Activated CD4-positive, alpha-beta T cell treated with anti-CD3 and anti-CD28 coated beads for 4 hours (primary cell): ENCODE results near the gene APOA4.
"Not testable (repeated sequence)": the region's sequence is repeated elsewhere in the genome, so short reads cannot be mapped to it uniquely, and the experiment has no call there.

ENCODE experiments used
- DNase-seq, 2 donors: peaks; one replicate each; pipeline ENCODE4 v3.0.0-alpha.2; 2020

Gene APOA4

DNA sequence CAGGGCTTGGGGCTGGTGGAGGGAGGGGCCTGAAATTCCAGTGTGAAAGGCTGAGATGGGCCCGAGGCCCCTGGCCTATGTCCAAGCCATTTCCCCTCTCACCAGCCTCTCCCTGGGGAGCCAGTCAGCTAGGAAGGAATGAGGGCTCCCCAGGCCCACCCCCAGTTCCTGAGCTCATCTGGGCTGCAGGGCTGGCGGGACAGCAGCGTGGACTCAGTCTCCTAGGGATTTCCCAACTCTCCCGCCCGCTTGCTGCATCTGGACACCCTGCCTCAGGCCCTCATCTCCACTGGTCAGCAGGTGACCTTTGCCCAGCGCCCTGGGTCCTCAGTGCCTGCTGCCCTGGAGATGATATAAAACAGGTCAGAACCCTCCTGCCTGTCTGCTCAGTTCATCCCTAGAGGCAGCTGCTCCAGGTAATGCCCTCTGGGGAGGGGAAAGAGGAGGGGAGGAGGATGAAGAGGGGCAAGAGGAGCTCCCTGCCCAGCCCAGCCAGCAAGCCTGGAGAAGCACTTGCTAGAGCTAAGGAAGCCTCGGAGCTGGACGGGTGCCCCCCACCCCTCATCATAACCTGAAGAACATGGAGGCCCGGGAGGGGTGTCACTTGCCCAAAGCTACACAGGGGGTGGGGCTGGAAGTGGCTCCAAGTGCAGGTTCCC lies 6.5 kb upstream of the APOA4 start, which contains the start of gene APOC3:
Gene APOC3, plus strand, starts transcription at position 383 of the 659 bp plus-strand sequence. CDS start 676 bp downstream, outside the sequence.
- DNase-seq = no peak

DNA sequence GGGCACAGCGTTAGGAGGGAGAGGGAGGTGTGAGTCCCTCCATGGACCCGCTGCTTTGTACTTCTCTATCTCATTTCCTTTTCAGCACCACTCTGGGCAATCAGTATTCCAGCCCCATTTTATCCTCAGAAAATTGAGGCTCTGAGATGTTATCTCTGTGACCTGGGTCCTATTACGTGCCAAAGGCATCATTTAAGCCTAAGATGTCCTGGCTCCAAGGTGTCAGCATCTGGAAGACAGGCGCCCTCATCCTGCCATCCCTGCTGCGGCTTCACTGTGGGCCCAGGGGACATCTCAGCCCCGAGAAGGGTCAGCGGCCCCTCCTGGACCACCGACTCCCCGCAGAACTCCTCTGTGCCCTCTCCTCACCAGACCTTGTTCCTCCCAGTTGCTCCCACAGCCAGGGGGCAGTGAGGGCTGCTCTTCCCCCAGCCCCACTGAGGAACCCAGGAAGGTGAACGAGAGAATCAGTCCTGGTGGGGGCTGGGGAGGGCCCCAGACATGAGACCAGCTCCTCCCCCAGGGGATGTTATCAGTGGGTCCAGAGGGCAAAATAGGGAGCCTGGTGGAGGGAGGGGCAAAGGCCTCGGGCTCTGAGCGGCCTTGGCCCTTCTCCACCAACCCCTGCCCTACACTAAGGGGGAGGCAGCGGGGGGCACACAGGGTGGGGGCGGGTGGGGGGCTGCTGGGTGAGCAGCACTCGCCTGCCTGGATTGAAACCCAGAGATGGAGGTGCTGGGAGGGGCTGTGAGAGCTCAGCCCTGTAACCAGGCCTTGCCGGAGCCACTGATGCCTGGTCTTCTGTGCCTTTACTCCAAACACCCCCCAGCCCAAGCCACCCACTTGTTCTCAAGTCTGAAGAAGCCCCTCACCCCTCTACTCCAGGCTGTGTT lies 5.8 kb upstream of the APOA4 start:
- no peak for DNase-seq

DNA sequence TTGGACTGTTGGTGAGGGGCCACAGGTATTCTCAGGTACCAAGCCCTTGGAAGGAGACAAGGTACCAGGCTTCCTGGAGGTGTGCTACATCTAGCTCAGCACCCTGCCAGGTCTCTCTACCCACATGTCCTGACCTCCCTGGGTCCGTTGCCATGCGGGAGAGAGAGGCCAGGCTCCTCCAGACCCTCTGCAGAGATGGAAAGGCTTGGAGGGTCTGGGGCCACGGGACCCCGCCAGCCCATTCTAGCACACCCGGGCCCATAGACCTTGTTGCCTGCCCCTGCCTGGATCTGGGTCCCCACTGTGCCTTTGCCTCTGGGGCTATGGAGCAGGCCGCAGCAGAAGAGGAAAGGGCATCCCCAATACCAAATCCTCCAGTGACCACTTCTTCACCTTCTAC lies 4.4 kb upstream of the APOA4 start:
- no peak for DNase-seq

DNA sequence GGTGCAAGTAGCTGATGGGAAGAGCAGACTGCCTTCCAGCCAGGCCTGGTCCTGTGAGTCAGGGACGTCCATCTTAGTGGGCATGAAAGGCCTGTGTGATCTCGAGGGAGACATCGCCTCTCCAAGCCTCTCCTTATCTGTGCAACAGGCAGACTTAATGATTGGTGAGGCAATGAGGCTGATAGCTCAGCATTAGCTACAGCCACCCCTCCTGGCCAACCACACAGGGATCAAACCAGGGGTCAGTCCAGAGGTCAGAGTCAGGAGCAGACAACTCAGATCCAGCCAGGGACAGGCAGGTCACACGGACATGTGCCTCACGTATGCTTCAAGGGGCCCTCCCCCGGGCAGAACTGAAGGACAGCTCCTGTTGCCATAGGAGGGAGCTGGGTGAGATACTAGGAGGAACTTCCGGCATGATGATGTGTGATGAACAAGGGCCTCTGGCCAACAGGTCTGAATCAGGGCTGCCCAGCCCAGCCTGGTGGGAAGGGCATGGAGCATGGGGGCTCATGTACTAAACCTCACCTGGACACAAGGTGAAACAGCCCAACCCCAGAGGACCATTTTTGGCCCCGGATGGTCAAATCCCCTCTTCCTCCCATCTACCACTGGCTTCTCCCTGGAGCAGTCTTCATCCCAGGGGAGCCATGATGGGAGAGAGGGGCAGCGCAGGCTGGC lies 3.8 kb upstream of the APOA4 start:
- DNase-seq = no peak

DNA sequence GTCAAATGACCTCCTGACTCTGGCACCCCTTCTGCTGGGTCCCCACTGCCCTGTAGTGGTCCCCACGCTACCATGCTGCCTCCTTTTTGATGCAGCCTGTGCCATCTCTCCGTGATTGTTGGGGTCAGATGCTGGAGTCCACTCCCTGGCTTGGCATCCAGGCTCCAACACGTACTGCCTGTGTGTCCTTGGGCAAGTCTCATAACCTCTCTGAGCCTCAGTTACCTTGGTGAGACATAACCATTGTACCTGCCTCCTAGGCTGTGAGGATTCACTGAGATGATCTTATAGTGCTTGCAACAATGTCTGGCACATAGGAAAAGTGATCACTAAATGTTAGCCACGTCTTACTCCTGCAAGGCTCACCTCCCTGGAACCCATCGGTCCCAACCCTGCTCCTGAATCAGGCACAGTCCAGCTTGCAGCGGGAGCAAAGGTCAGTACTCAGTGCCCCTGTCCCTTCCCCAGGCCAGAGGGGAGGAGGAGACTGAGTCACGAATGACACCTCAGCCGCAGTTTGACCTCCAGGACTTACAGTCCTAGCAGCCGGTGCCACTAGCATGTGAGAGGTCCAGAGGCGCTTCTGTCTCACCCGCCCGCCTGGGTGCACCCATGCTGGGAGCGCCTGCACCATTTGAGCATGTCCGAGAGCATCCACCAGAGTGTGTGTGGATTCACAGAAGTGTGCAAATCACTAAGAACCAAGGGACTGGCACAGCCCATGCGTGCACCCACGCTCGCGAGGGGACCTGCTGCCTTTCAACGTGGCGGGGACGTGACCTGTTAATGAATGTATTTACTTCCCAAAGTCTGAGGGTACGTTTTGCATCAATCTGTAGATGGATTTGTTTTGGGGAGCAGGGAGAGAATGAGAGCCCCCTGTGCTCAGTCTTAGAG lies 3.0 kb upstream of the APOA4 start:
- no peak for DNase-seq

DNA sequence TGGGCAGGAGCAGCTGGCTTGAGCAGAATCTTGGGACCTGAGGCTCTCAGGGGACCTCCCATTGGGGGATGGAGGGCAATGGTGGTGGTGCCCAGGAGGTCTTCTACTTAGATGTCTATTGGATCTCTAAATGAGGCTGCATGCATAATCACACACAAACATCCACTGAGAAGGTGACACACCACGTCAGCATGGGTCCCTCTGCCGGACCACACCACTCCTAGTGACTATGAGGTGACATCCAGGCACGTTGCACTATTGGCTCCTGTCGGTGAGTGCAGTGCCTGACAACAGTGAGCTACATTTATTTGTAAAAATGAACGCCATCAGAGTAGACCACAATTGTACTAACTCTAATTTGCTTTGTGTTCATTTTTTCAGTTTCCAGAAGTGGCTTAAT lies 2.3 kb upstream of the APOA4 start:
- no peak for DNase-seq

DNA sequence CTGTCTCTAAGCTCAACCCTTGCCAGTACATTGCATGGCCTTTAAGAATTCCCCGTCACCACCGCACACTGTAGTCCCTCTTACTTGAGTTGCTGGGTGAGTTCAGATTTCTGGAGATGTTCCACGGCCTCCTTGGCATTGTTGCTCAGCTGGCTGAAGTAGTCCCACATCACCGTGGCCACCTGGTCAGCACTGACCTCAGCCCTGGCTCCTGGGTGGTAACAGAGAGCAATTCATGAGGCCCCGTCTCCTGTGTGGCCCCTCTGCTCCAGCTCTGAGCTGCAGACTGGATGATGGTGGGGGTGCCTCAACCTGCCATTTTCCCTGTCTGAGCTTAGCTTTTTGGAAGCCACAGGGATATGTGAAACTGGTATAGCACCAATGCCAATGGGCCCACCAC lies 529 bp downstream of the APOA4 start:
- DNase-seq = no peak

DNA sequence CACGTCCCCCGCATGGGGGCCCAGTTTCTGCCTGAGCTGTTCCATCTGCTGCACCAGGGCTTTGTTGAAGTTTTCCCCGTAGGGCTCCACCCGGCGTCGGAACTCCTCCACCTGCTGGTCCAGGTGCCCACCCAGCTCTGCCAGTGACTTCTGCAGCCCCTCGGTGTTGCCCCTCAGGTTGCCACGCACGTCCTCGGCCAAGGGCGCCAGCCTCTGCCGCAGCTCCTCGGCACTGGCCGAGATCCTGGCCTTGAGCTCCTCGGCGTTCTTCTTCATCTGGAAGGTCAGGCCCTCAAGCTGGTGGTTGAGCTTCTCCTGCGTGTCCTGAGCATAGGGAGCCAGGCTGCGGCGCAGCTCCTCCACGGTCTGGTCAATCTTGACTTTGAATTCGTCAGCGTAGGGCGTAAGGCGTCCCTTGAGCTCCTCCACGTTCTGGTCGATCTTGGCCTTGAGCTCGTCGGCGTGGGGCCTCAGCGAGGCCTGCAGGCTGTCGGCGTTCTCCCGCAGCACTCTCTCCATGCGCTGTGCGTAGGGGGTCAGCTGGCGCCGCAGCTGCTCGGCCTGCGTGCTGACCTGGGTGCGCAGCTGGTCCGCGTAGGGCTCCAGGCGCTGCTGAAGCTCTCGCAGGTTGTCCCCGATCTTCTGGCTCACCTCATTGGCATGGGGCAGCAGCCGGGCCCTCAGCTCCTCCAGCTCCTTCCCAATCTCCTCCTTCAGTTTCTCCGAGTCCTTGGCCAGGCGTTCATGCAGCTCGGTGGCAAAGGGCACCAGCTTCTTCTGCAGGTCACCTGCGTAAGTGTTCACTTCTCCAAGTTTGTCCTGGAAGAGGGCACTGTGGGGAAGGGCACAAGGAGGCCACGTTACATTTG lies 1.8 kb downstream of the APOA4 start:
- DNase-seq = no peak

DNA sequence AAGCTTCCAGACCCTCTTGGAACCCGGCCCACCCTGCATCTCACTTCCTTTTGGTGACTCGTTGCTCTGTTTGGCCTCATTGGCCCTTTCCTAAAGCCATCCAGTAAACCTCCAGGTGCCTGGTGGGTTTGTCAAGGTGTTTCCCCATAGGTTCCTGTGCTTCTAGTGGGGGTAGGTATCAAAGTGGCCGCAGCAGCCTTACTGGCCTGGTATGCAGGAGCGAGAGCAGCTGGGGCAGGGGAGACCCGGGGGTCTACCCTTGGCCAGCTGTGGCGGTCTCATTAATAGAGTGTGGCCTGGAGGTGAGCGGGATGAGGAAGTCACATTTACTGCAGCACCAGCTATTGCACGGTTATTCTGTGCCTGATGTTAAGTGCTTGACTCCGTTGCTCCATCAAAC lies 4.1 kb downstream of the APOA4 start:
- DNase-seq = no peak

DNA sequence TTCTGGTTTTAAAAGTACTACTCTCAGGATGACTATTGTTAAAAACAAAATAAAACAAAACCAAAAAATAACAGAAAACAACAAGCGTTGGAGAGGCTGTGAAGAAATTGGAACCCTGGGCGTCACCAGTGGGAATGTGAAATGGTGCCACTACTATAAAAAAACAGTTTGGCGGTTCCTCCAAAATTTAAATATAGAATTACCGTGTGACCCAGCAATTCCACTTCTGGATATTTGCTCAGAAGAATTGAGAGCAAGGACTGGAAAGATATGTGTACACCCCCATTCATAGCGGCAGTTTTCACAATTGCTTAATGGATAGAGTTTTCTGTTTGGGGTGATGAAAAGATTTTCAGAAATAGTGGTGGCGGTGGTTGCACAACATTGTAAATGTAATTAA lies 8.6 kb downstream of the APOA4 start:
- DNase-seq = no peak

DNA sequence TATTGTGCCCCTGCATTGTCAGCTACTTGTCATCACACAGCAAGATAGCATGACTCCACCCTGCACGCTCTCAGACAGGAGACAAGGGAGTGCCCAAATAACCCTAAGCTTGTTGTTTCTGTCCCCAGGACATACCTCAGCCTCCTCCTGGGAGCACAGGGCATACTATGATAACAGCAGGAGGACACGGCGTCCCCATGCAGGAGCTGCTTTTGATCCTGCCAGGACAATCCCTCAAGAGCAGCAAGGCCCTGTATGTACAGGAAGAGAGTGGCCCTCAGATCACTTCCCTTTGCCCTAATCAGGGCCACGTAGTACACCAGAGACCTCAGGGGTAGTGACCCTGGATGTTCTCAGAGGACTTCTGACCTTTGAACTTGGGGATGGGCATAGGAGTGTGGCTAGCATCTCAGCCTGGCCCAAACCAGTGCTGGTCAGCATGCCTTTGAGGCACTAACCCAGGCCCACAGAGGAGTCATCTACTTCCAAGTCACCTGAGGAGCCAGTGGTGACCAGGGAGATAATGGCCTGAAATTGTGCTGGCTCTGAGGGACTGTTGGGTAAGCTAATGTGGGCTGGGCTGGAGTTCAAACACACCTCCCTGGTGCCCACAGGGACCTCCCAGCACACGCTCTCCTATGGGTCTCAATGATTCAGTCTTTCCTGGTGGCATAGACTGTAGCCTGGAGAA lies 9.2 kb downstream of the APOA4 start:
- DNase-seq = no peak

DNA sequence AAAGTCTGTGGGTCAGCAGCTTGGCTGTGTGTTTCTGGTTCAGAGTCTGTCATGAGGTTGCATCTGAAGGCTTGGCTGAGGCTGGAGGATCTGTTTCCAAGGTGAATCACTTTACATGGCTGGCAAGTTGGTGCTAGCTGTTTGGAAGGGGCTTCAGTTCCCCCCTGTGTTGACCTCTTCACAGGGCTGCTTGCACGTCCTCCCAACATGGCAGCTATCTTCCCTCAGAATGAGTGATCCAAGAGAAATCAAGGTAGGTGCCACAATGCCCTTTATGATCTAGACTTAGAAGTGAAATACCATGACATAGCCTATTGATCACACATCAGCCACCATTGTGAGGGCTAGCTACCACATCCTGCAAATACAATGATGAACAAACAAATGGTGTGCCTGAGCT lies 9.9 kb downstream of the APOA4 start:
- DNase-seq = no peak

DNA sequence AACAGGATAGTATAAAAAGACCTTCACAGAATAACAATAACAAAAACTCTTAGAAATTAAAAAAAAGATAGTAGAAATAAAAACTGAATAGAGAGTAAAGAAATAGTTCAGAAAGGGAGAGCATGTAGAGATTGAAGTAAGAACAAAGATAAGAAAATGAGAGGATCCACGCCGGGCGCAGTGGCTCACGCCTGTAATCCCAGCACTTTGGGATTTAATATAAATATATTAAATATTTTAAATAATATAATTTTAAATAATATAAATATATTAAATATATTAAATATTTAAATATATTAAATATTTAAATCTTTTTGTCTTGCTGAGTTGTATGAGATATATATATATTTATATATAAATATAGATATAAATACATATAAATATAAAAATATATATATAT lies 11.0 kb downstream of the APOA4 start:
- DNase-seq = no peak

DNA sequence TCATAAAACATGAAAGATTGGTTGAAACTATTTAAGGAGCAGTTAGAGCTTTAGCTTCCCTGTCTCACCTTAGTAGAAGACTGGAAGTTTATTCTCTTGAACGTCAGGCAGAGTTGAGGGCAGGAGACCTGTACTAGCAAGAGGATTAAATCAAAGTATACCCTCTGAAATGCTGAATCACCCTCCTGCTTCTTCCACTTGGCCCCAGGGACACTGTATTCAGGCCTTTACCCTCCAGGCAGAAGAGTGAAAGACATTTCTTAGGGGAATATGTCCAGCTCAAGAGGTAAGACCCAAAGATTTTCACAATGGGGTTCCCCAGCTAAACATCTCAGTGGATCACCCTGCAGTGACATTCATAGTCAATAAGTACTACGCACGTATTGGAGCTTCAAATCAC lies 11.9 kb downstream of the APOA4 start:
- no peak for DNase-seq

DNA sequence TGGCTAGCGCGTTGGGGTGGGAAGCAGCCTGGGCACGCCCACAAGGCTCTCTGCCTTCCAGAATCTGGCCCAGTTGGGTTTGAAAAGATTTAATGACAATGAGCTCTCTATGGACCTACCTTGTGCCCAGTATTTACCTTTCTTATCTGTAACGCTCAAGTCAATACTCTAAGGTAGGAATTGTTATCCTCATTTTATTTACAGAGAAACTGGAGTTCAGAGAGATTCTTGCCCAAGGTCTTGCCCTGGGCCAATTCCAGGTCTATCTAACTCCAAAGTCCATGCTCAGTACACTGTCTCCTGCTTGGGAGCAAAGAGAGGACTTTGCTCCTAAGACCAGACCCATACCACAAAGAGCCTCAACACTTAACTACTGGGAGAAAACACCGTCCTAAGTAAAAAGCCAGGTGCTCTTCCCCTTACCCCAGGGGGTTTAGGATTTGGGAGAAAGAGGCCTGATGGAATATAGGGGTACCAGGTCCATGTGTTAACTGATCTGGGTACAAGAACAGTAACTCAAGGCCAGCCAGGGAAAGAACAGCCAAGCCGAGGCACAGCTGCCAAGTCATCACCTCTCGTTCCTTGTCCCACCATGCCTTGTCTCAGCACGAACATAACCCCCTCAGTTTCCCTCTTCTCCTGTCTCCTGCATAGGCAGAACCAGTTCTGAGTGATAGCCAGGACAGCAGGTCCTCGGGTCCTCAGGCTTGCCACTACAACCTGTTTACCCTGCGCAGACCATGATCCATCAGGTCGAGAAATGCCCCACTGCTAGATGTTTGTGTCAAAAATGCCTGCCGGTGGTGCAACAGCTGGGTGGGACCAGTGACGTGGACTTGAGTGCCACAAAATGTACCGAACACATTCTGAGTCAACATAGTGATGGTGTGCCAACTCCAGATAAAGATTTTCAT lies 14.6 kb downstream of the APOA4 start:
- no peak for DNase-seq

DNA sequence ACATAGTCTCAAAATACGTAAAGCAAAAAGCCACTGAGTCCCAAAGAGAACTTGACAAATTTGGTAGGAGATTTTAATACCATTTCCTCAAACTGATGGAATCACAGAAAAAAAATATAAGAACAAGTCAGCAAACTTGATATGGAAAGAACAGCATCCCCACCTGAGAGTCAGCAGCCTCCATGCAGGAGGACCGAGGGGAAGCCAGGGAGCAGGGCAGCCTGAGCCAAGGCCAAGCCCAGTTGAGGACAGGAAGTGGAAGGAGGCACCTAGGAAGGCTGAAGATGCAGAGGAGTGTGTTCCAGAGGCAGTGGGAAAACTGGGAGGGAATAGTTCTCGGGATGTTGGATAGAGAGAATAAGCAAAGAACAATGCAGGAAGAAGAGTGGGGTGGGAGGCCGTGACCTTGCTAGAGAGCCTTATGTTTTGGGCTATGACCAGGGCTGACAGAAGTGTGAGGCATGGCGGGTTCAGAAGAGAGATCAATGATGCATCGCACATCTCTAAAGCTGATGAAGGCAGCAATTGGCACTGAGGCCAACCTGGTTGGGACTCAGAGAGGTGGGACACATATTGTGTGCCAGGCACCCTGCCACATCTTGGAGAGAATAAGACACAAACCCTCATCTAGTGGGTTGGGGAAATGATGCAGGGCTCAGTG lies 15.4 kb downstream of the APOA4 start:
- DNase-seq = no peak

DNA sequence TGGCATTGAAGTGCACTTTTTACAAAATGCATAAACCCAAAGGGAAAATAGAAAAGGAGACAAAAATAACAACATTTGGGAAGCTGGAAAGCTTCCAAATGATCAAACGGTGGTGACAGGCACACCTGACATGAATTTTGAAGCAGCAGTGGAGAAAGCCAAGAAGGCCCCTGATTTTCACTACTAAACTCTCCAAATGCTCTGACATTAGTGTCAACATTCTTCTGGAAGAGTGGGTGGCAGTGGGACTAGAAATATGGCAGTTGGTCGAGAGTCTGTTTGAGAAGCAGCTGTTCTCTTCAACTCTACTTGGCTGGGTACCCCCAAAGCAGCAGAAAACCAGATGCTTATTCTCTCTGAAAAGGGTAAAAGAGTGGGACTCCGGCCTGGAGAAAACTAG lies 19.1 kb downstream of the APOA4 start:
- no peak for DNase-seq

DNA sequence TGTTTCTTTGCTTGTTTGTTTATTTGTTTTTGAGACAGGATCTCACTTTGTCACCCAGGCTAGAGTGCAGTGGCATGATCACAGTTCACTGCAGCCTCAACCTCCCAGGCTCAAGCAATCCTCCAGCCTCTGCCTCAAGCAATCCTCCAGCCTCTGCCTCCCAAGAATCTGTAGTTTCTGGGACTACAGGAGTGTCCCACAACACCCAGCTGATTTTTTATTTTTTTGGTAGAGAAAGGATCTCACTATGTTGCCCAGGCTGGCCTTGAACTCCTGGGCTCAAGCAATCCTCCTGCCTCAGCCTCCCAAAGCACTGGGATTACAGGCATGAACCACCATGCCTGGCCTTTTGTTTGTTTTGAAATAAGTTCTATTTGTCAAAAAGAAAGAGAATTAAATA lies 21.4 kb downstream of the APOA4 start:
- DNase-seq = not testable (repeated sequence)

DNA sequence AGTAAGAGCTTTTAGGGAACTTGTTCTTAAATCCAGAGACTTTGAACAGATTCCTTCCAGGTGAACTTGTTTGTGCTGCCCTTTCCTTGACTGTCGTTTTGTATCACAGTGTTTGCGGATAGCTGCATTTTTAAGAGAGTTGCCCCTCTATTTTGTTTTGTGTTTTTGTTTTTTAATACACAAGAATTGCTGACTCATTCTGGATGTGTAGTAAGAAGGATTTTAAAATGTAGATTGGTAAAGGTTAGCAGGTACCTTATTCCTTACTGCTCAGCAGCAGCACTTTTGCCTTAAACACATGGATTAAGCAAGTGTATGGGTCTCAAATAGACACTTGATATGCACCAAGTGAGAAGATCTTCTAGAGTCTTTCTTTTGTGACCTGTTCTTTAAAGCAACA lies 22.5 kb downstream of the APOA4 start:
- DNase-seq = no peak
